Testis (tissue), 3 donors: ENCODE data around the gene G3BP2. TPM values are rescaled to one million over a fixed set of nuclear protein-coding genes. Genes with fewer than 3 reads are reported as not detected.

Experiments
- DNase-seq: peaks from one replicate; pipeline ENCODE4 v3.0.0-alpha.2; 2019
- H3K27ac ChIP-seq, 2 donors: fragments of 200-600 bp; sonication (generic); one replicate each; pipeline ENCODE4 v1.5.1; 2019
- H3K27me3 ChIP-seq: fragments of 200-600 bp; sonication (generic); one replicate; pipeline ENCODE4 v1.5.1; 2019
- H3K36me3 ChIP-seq: fragments of 200-600 bp; sonication (generic); one replicate; pipeline ENCODE4 v1.5.1; 2017; ENCODE audit warnings: low read depth; ENCODE audit errors: missing control alignments
- H3K4me1 ChIP-seq: fragments of 200-600 bp; sonication (generic); one replicate; pipeline ENCODE4 v1.5.1; 2019
- H3K4me3 ChIP-seq, 2 donors: fragments of 200-600 bp; sonication (generic); one replicate each; pipeline ENCODE4 v1.5.1; 2017 to 2019
- H3K9me3 ChIP-seq: fragments of 200-600 bp; sonication (generic); one replicate; pipeline ENCODE4 v1.5.1; 2017
- POLR2A ChIP-seq: fragments of 450-650 bp; IDR thresholded peaks from one replicate; pipeline ENCODE4 v1.6.1; 2017; ENCODE audit warnings: antibody characterized with exemption, mild to moderate bottlenecking, moderate library complexity
- WGBS, 2 donors: methylation state at CpG; one replicate each; pipeline ENCODE4 v1.1.5; 2018; 5-methylcytosine and 5-hydroxymethylcytosine counted together
- intact Hi-C: fragments of 100-400 bp; cut with DNase I; formaldehyde crosslinking; loops from one replicate; pipeline ENCODE4 v1.15.1; 2023; ENCODE audit warnings: low total_unique reads
- polyA plus RNA-seq: library from polyadenylated mRNA; stranded (reverse); fragments of 350-450 nt; fragmentation: Illumina TruSeq; extraction: RNeasy Lipid Tissue Mini Kit (QIAGEN cat#74804); gene quantifications from one replicate; pipeline ENCODE4 v1.2.3, GENCODE V29; 2014; ENCODE audit warnings: low read depth, low replicate concordance; ENCODE audit not compliant: insufficient read depth
- total RNA-seq, 2 donors: library from RNA; depleted of rRNA; stranded (reverse); fragments of >200 nt; gene quantifications; one replicate each; pipeline ENCODE4 v1.2.3, GENCODE V29; 2016
- TF ChIP-seq, protein P1 (sequence below), 3 experiments: fragments of 450-650 bp in 2 of 3; fragments of 200-600 bp in 1 of 3; sonication (generic) in 1 of 3; IDR thresholded peaks; one replicate each; pipeline ENCODE4 v1.5.1; 2016 to 2019; ENCODE audit warnings: antibody characterized with exemption in 3 of 3, mild to moderate bottlenecking in 2 of 3, moderate library complexity in 1 of 3

The G3BP2 gene
- total and polyA plus RNA-seq, 3 donors from 2014 or later: 102 to 134 (median 105) TPM

DNA sequence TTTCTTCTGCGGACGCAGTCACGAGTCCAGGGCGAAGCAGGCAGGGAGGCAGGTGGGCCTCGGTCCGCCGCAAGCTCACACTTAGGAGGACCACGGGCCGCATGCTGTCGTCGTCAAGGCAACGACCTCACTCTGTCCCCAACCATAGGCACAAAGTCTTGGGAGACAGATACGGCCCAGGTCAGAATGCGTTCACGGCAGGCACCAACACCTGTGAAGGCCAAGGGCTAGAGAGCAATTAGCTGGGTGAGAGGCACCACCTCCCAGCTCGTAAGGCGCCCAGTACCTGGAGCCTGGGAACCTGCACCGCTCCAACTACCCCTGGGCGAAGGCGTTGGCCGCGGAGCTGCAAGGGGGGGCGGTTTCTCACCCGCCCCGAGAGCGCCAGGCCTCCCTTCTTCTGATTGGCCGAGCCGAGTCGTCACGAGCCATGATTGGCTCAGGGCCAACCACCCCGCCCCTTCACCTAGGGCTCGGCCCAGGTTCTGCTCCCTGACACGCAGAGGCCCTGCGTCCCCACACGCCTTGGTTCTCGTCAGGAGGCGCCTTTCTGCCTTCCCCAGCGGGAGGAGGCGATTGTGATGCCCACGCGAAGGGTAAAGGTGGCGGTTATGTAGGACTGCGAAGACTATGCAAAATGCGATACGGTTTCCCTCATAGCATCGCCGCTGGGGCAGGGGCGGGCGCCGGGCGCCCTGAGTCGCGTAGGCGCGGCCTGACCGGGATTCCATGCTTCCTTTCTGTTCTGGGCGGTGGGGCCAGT lies 42.9 kb downstream of the G3BP2 start, which contains the start of gene CDKL2:
TSS of gene CDKL2 (minus strand) at position 355 of the 763 bp plus-strand sequence. CDS start 4,540 bp downstream, outside the sequence.
- Histone ChIP-seq H3K27me3 (no peaks in the 10 kb centered on the region), H3K4me1 (no peaks in the 10 kb centered on the region), H3K36me3 (no peaks in the 10 kb centered on the region), H3K27ac (peak within 1 kb of the TSS in 1 of 2 donors; percentile 52), H3K9me3 (no peaks in the 10 kb centered on the region), H3K4me3 (peak within 1 kb of the TSS; percentile 57 to 69)
- intact Hi-C loops: no loop called here
- TF ChIP-seq, protein P1, sequence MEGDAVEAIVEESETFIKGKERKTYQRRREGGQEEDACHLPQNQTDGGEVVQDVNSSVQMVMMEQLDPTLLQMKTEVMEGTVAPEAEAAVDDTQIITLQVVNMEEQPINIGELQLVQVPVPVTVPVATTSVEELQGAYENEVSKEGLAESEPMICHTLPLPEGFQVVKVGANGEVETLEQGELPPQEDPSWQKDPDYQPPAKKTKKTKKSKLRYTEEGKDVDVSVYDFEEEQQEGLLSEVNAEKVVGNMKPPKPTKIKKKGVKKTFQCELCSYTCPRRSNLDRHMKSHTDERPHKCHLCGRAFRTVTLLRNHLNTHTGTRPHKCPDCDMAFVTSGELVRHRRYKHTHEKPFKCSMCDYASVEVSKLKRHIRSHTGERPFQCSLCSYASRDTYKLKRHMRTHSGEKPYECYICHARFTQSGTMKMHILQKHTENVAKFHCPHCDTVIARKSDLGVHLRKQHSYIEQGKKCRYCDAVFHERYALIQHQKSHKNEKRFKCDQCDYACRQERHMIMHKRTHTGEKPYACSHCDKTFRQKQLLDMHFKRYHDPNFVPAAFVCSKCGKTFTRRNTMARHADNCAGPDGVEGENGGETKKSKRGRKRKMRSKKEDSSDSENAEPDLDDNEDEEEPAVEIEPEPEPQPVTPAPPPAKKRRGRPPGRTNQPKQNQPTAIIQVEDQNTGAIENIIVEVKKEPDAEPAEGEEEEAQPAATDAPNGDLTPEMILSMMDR (IDR thresholded peaks at IDR 0.05): no peak
- no peak for TF ChIP-seq POLR2A
- 3 to 8% methylated on average over 23 to 57 of the region's 57 CpGs for WGBS, 2 donors
- peak; percentile 92 for DNase-seq

DNA sequence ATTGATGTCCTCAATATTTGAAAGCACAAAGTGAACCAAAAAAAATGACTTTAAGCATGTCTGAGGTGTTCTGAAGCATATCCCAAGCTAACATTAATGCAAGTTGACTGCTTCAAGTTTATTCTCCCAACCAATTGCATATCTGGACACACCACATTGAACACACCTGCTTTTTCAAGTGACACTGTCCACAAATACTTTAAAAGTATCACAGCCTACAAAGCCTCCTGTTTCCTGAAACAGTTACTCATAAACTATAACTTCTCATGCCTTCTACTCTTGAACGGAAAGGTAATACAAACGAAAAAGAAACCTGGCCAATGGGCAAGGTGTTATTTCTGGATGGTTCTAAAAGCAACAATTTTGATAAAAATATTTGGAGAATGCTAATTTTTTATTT lies 44.0 kb downstream of the G3BP2 start:
- H3K4me3 ChIP-seq: no peak overlapping the region

DNA sequence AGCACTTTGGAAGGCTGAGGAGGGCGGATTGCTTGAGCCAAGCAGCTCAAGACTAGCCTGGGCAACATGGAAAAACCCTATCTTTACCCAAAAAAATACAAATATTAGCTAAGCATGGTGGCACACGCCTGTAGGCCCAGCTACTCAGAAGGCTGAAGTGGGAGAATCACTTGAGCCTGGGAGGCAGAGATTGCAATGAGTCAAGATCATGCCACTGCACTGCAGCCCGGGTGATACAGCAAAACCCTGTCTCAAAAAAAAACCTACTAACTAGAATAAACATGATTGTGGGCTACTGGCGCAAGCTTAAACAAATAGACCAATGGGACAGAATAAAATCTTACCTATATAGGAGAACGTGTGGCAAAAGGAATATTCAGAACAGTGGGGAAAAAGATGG lies 50.2 kb downstream of the G3BP2 start:
- Histone ChIP-seq H3K27me3 (no peaks in the 10 kb centered on the region), H3K9me3 (no peaks in the 10 kb centered on the region), H3K4me3 (no peak overlapping the region), H3K36me3 (no peaks in the 10 kb centered on the region), H3K4me1 (no peaks in the 10 kb centered on the region), H3K27ac (no peak overlapping the region)
- WGBS, 2 donors: 91 to 95% methylated on average over 5 of the region's 5 CpGs
- TF ChIP-seq, protein P1 (IDR thresholded peaks at IDR 0.05): no peak
- TF ChIP-seq POLR2A: no peak
- intact Hi-C loops: no loop called here
- DNase-seq: no peak

More for the DNA sequence above, 44.0 kb downstream of the G3BP2 start:
- intact Hi-C loops: no loop called here
- Histone ChIP-seq H3K9me3 (no peaks in the 10 kb centered on the region), H3K4me1 (no peaks in the 10 kb centered on the region), H3K27ac (no peak overlapping the region), H3K36me3 (no peaks in the 10 kb centered on the region), H3K27me3 (no peaks in the 10 kb centered on the region)
- no peak for DNase-seq
- TF ChIP-seq, protein P1 (IDR thresholded peaks at IDR 0.05): no peak
- TF ChIP-seq POLR2A: no peak
- WGBS, 2 donors: 64 to 70% methylated on average over 2 of the region's 2 CpGs

DNA sequence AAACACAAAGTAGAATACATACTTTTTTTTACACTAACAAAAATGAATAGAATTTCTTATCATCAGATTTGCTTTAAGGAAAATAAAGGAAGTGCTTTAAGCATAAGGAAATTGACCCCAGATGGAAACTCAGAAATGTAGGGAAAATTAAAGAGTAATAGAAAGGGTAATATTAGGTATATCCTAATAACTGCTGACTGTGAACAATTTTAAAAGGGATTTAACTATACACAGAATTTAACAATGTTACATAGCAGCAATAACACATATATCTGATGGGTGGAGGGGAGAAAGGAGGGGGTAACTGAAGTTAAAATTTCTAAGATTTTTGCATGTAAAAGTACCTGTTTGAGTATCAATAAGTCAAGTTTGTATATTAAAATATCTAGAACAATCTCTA lies 51.5 kb downstream of the G3BP2 start:
- no peaks in the 10 kb centered on the region for H3K9me3 ChIP-seq
- H3K4me1 ChIP-seq: no peaks in the 10 kb centered on the region
- TF ChIP-seq POLR2A: no peak
- TF ChIP-seq, protein P1 (IDR thresholded peaks at IDR 0.05): no peak
- H3K36me3 ChIP-seq: no peaks in the 10 kb centered on the region
- no peak for DNase-seq
- H3K27me3 ChIP-seq: no peaks in the 10 kb centered on the region
- no peak overlapping the region for H3K27ac ChIP-seq
- intact Hi-C loops: no loop called here
- no peak overlapping the region for H3K4me3 ChIP-seq

DNA sequence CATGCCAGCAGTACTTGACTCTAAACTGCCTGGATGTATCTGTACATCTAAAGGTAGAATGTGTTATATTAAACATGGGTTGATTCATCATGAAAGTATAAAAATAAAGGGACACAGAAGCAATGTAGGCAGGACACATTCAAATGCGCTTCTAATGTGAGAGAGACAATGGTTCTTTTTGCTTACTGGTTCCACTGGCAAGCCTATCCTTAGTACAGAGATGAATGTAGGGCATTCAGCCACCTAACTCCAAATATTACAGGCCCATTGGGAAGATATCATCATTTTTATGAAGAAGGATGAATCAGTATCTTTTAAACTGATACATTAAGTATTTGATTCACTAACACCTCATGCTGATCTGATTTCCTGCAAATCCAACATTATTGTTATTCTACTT lies 60.9 kb downstream of the G3BP2 start:
- H3K36me3 ChIP-seq: no peaks in the 10 kb centered on the region
- intact Hi-C loops: no loop called here
- WGBS, 2 donors: 61 to 70% methylated on average over 1 of the region's 1 CpG

More for the DNA sequence above, 60.9 kb downstream of the G3BP2 start:
- no peak overlapping the region for H3K27ac ChIP-seq
- no peaks in the 10 kb centered on the region for H3K9me3 ChIP-seq
- no peaks in the 10 kb centered on the region for H3K4me1 ChIP-seq
- no peak for DNase-seq
- no peak overlapping the region for H3K4me3 ChIP-seq
- no peaks in the 10 kb centered on the region for H3K27me3 ChIP-seq
- no peak for TF ChIP-seq POLR2A
- TF ChIP-seq, protein P1 (IDR thresholded peaks at IDR 0.05): no peak
